ENCODE measurements around the gene CREBBP. TPM values are rescaled to one million over a fixed set of nuclear protein-coding genes. Genes with fewer than 3 reads are reported as not detected.

The CREBBP gene
- total and polyA plus RNA-seq, 2 donors from 2014 or later, result 5.9 to 74.6 TPM

DNA sequence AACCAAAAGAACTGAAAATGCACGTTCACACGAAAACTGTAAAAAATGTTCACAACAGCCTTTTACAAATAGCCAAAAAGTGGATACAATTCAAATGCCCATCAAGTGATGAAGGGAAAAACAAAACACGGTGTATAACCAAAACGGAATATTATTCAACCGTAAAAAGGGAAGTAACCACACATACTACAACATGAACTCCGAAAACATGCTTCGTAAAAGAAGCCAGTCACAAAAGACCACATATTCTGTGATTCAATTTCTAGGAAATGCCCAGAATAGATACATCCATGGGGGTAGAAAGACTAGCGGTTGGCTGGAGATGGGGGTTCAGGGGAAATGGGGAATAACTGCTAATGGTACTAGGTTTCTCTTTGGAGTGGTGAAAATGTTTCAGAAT lies 81.7 kb downstream of the CREBBP start:
- no peak for FAIRE-seq
- DNase-seq, result no peak
- Histone ChIP-seq H3K27me3 (ENCODE audit: control insufficient read depth, insufficient read depth, low read length) (no peaks in the 10 kb centered on the region), H3K9me3 (ENCODE audit: control insufficient read depth in 2 of 3, insufficient read depth in 1 of 3, low read length in 3 of 3) (no peaks in the 10 kb centered on the region), H3K4me3 (ENCODE audit: low read length in 3 of 3) (no peak overlapping the region), H3K36me3 (ENCODE audit: control insufficient read depth in 2 of 3, insufficient read depth in 3 of 3, low read length in 3 of 3) (no peaks in the 10 kb centered on the region), H3K4me1 (ENCODE audit: control insufficient read depth in 2 of 3, insufficient read depth in 2 of 3, low read depth in 1 of 3, low read length in 3 of 3) (peaks cover 0 to 6% (median 0%) of the 10 kb centered on the region in 3 donors), H3K27ac (ENCODE audit: low read depth in 2 of 2, low read length in 2 of 2) (no peak overlapping the region), H3K9ac (ENCODE audit: low read length in 3 of 3) (no peak overlapping the region)
- TF ChIP-seq, protein P1, sequence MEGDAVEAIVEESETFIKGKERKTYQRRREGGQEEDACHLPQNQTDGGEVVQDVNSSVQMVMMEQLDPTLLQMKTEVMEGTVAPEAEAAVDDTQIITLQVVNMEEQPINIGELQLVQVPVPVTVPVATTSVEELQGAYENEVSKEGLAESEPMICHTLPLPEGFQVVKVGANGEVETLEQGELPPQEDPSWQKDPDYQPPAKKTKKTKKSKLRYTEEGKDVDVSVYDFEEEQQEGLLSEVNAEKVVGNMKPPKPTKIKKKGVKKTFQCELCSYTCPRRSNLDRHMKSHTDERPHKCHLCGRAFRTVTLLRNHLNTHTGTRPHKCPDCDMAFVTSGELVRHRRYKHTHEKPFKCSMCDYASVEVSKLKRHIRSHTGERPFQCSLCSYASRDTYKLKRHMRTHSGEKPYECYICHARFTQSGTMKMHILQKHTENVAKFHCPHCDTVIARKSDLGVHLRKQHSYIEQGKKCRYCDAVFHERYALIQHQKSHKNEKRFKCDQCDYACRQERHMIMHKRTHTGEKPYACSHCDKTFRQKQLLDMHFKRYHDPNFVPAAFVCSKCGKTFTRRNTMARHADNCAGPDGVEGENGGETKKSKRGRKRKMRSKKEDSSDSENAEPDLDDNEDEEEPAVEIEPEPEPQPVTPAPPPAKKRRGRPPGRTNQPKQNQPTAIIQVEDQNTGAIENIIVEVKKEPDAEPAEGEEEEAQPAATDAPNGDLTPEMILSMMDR (IDR thresholded peaks at IDR 0.05; ENCODE audit: borderline replicate concordance, extremely low read depth, insufficient read depth), result no peak
- intact Hi-C loops (cut with DNase I), result no loop called here

DNA sequence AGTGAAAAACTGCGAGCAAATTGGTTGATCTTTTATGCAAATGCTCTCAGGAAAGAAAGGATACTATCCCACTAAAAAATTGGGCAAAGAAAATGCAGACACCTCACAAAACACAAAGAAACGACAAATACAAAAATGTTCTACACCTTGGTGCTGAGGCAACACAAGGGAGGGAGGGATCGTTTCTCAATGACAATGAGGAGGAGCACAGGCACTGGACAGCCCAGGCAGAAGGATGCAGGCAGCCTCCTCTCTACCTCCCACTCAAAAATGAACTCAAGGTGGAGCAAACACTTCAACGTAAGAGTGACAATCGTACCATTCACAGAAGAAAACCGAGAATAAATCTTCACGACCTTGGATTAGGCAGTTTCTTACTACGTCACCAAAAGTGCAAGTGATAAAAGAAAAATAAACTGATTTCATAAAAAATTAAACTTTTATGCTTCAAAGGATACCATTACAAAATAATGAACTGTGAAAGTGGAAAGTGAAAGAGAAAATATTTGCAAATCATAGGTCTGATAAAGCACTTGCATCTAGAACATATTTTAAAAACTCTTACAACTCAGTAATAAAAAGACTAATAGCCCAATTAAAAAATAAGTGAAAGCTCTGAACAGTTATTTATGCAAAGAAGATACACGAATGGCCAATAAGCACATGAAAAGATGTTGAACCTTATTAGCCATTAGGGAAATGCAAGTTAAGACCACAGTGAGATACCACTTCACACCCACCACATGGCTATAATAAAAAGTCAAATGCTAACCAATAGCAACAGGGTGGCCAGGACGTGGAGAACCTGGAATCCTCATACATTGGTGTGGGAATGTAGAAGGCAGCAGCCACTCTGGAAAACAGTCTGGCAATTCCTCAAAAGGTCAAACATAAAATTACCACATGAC lies 82.4 kb downstream of the CREBBP start:
- H3K36me3 ChIP-seq (ENCODE audit: control insufficient read depth in 2 of 3, insufficient read depth in 3 of 3, low read length in 3 of 3), result peaks cover 0 to under 1% (median 0%) of the 10 kb centered on the region in 3 donors
- H3K4me1 ChIP-seq (ENCODE audit: control insufficient read depth in 2 of 3, insufficient read depth in 2 of 3, low read depth in 1 of 3, low read length in 3 of 3), result peaks cover 0 to 6% (median 0%) of the 10 kb centered on the region in 3 donors
- TF ChIP-seq, protein P1 (IDR thresholded peaks at IDR 0.05; ENCODE audit: borderline replicate concordance, extremely low read depth, insufficient read depth), result no peak
- no peak overlapping the region for H3K4me3 ChIP-seq (ENCODE audit: low read length in 3 of 3)
- H3K27ac ChIP-seq (ENCODE audit: low read depth in 2 of 2, low read length in 2 of 2), result no peak overlapping the region
- no peaks in the 10 kb centered on the region for H3K9me3 ChIP-seq (ENCODE audit: control insufficient read depth in 2 of 3, insufficient read depth in 1 of 3, low read length in 3 of 3)
- no peaks in the 10 kb centered on the region for H3K27me3 ChIP-seq (ENCODE audit: control insufficient read depth, insufficient read depth, low read length)
- H3K9ac ChIP-seq (ENCODE audit: low read length in 3 of 3), result no peak overlapping the region
- intact Hi-C loops (cut with DNase I), result no loop called here
- FAIRE-seq, result no peak
- peak in 1 of 5 donors; percentile 14 for DNase-seq

DNA sequence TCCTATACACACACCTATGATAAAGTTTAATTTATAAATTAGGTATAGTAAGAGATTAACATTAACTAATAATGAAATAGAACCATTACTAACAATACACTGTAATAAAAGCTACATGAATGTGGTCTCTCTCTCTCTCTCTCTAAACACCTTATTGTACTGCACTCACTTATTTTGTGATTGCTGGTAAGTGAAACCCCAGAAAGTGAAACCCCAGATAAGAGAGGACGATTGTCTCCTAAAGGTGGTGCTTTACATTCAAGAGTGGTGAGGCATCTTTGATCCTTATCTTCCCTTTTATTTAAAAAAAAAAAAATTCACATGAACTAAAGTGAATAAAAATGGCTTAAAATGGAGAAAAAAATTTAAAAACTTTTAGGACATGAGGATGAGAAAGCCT lies 83.0 kb downstream of the CREBBP start:
- DNase-seq (no peak), FAIRE-seq (no peak)
- no peaks in the 10 kb centered on the region for H3K27me3 ChIP-seq (ENCODE audit: control insufficient read depth, insufficient read depth, low read length)
- no peak overlapping the region for H3K9ac ChIP-seq (ENCODE audit: low read length in 3 of 3)
- no peak overlapping the region for H3K4me3 ChIP-seq (ENCODE audit: low read length in 3 of 3)
- TF ChIP-seq, protein P1 (IDR thresholded peaks at IDR 0.05; ENCODE audit: borderline replicate concordance, extremely low read depth, insufficient read depth), result no peak
- no peaks in the 10 kb centered on the region for H3K9me3 ChIP-seq (ENCODE audit: control insufficient read depth in 2 of 3, insufficient read depth in 1 of 3, low read length in 3 of 3)
- peaks cover 0 to 6% (median 0%) of the 10 kb centered on the region in 3 donors for H3K4me1 ChIP-seq (ENCODE audit: control insufficient read depth in 2 of 3, insufficient read depth in 2 of 3, low read depth in 1 of 3, low read length in 3 of 3)
- H3K36me3 ChIP-seq (ENCODE audit: control insufficient read depth in 2 of 3, insufficient read depth in 3 of 3, low read length in 3 of 3), result peaks cover 0 to 8% (median 3%) of the 10 kb centered on the region in 3 donors
- intact Hi-C loops (cut with DNase I), result no loop called here
- H3K27ac ChIP-seq (ENCODE audit: low read depth in 2 of 2, low read length in 2 of 2), result no peak overlapping the region

Data from kidney (tissue), 14 donors.